Neural crest cell (in vitro differentiated cells): ENCODE results near the gene TAOK2. TPM values are rescaled to one million over a fixed set of nuclear protein-coding genes. Genes with fewer than 3 reads are reported as not detected.
A peak's percentile ranks its signal among the peaks of the same experiment; 100 is the strongest.

Source experiments
- DNase-seq: peaks from one replicate; pipeline ENCODE4 v3.0.0; 2021; ENCODE audit warnings: low read depth, mixed read lengths, low spot score
- H3K27ac Mint-ChIP-seq: one replicate; pipeline ENCODE4 v1.8.0; 2021; ENCODE audit warnings: mild to moderate bottlenecking, mixed read lengths; ENCODE audit not compliant: unreplicated experiment
- H3K27me3 Mint-ChIP-seq: 2 replicates; pipeline ENCODE4 v1.8.0; 2021; ENCODE audit warnings: low read depth, mild to moderate bottlenecking, mixed read lengths
- H3K36me3 Mint-ChIP-seq: 2 replicates; pipeline ENCODE4 v1.8.0; 2021; ENCODE audit warnings: low read depth, mild to moderate bottlenecking, mixed read lengths
- H3K4me1 Mint-ChIP-seq: 2 replicates; pipeline ENCODE4 v1.8.0; 2021; ENCODE audit warnings: mixed read lengths
- H3K4me3 Mint-ChIP-seq: one replicate; pipeline ENCODE4 v1.8.0; 2021; ENCODE audit warnings: mild to moderate bottlenecking, mixed read lengths
- H3K9me3 Mint-ChIP-seq: 2 replicates; pipeline ENCODE4 v1.8.0; 2021; ENCODE audit warnings: mixed read lengths
- total RNA-seq: library from RNA; stranded (reverse); gene quantifications from 2 replicates; pipeline ENCODE4 v1.2.1, GENCODE V29; 2021
- TF ChIP-seq, protein P1 (sequence below): fragments of 200-600 bp; sonication (generic); conservative IDR thresholded peaks from 2 replicates; pipeline ENCODE4 v1.5.0; 2021; ENCODE audit warnings: antibody characterized with exemption, mild to moderate bottlenecking

TAOK2 gene
- total RNA-seq, 1 donor from 2014 or later, result 73.2 TPM

GRCh38 chr16:30002614-30003346 is 29.1 kb downstream of the TAOK2 start:
- H3K4me3 Mint-ChIP-seq, result peak overlapping the region; percentile 74

GRCh38 chr16:30003670-30004423 is 30.2 kb downstream of the TAOK2 start:
- DNase-seq, result no peak
- Mint-ChIP-seq H3K36me3 (peaks cover 5% of the 10 kb centered on the region), H3K27ac (no peak overlapping the region), H3K4me3 (peak overlapping the region; percentile 49), H3K9me3 (no peaks in the 10 kb centered on the region), H3K4me1 (no peaks in the 10 kb centered on the region), H3K27me3 (peaks cover 2% of the 10 kb centered on the region)
- TF ChIP-seq, protein P1, sequence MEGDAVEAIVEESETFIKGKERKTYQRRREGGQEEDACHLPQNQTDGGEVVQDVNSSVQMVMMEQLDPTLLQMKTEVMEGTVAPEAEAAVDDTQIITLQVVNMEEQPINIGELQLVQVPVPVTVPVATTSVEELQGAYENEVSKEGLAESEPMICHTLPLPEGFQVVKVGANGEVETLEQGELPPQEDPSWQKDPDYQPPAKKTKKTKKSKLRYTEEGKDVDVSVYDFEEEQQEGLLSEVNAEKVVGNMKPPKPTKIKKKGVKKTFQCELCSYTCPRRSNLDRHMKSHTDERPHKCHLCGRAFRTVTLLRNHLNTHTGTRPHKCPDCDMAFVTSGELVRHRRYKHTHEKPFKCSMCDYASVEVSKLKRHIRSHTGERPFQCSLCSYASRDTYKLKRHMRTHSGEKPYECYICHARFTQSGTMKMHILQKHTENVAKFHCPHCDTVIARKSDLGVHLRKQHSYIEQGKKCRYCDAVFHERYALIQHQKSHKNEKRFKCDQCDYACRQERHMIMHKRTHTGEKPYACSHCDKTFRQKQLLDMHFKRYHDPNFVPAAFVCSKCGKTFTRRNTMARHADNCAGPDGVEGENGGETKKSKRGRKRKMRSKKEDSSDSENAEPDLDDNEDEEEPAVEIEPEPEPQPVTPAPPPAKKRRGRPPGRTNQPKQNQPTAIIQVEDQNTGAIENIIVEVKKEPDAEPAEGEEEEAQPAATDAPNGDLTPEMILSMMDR, result no peak

More at GRCh38 chr16:30002614-30003346, 29.1 kb downstream of the TAOK2 start:
- H3K9me3 Mint-ChIP-seq, result no peaks in the 10 kb centered on the region
- H3K27me3 Mint-ChIP-seq, result no peaks in the 10 kb centered on the region
- H3K27ac Mint-ChIP-seq, result peak overlapping the region; percentile 87
- DNase-seq, result no peak
- TF ChIP-seq, protein P1, result no peak
- H3K4me1 Mint-ChIP-seq, result no peaks in the 10 kb centered on the region
- peaks cover 5% of the 10 kb centered on the region for H3K36me3 Mint-ChIP-seq

DNA sequence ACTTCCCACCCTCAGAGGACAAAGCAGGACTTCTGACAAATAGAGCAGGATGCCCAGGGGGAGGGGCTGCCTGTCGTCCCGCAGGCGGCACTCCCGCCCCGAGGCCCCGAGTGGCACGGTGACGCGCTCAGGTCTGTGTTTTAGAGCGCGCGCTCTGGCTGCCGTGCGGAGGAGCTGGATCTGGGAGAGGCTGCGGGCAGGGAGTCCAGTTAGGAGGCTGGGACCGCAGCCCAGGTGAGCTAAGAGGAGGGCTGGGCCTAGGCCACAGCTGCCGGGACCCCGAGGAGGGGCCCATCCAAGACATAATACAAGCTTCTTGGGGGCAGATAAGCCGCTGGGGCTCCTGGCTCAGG is 30.7 kb downstream of the TAOK2 start:
- no peaks in the 10 kb centered on the region for H3K9me3 Mint-ChIP-seq
- DNase-seq, result no peak
- H3K27me3 Mint-ChIP-seq, result peaks cover 4% of the 10 kb centered on the region
- no peak overlapping the region for H3K27ac Mint-ChIP-seq
- no peaks in the 10 kb centered on the region for H3K4me1 Mint-ChIP-seq
- TF ChIP-seq, protein P1, result no peak
- no peak overlapping the region for H3K4me3 Mint-ChIP-seq
- H3K36me3 Mint-ChIP-seq, result peaks cover 5% of the 10 kb centered on the region

GRCh38 chr16:30004811-30005242 is 31.2 kb downstream of the TAOK2 start:
- no peak for DNase-seq
- H3K9me3 Mint-ChIP-seq, result no peaks in the 10 kb centered on the region
- no peaks in the 10 kb centered on the region for H3K4me1 Mint-ChIP-seq
- no peak overlapping the region for H3K27ac Mint-ChIP-seq
- no peak overlapping the region for H3K4me3 Mint-ChIP-seq
- peaks cover 4% of the 10 kb centered on the region for H3K27me3 Mint-ChIP-seq
- H3K36me3 Mint-ChIP-seq, result peaks cover 2% of the 10 kb centered on the region
- TF ChIP-seq, protein P1, result no peak

DNA sequence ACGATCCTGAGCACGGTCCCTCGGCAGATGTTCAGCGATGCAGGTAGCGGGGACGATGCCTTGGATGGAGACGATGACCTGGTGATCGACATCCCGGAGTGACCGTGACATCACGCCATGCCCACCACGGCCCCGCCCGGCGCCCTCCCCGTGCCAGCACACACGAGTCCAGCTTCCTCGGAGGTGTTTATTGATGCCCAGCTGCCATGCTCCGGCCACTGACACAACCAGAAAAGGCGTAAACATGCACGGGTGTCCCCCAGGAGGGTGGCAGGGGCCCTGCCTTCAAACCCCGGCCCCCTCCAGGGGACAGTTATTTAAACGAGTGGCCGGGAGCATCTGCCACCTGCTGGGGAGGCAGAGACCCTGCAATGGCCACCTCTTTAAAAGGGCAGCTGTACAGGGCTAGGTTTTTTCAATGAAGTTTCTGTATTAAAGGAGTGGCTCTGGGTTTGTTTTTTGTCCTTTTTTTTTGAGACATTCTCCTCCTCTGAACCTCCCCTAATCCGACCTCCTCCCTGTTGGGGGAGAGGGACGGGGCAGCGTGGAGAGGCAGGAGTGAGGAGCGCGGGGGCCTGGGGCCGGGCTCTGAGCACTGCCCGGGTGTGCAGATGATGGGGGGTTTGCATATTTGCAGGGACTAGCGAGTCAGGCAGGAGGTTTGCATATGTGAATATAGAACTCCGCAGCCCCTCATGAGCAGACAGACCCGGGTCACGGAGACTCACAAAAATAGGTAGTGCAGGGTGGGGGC is 31.9 kb downstream of the TAOK2 start:
- peaks cover 6% of the 10 kb centered on the region for H3K27me3 Mint-ChIP-seq
- no peak overlapping the region for H3K27ac Mint-ChIP-seq

More for the DNA sequence above, 31.9 kb downstream of the TAOK2 start:
- H3K4me3 Mint-ChIP-seq, result no peak overlapping the region
- H3K36me3 Mint-ChIP-seq, result peaks cover 2% of the 10 kb centered on the region
- DNase-seq, result peak; percentile 45
- no peaks in the 10 kb centered on the region for H3K4me1 Mint-ChIP-seq
- H3K9me3 Mint-ChIP-seq, result no peaks in the 10 kb centered on the region
- TF ChIP-seq, protein P1, result peak; percentile 80
